ENCODE measurements around the gene KRTAP12-4.
"Not testable (repeated sequence)": the region's sequence is repeated elsewhere in the genome, so short reads cannot be mapped to it uniquely, and the experiment has no call there.

Gene KRTAP12-4

GRCh38 chr21:44650973-44651675 lies 3.3 kb downstream of the KRTAP12-4 start:
- no peak for DNase-seq (ENCODE audit: low read depth)
- TF ChIP-seq CTCF (IDR thresholded peaks at IDR 0.05; ENCODE audit: insufficient read depth, low read depth, low read length, missing control alignments), result no peak
- H3K4me3 ChIP-seq (ENCODE audit: low read depth, low read length), result no peak overlapping the region

GRCh38 chr21:44650265-44650972 lies 4.0 kb downstream of the KRTAP12-4 start:
- no peak for TF ChIP-seq CTCF (IDR thresholded peaks at IDR 0.05; ENCODE audit: insufficient read depth, low read depth, low read length, missing control alignments)

GRCh38 chr21:44649521-44650100 lies 4.8 kb downstream of the KRTAP12-4 start:
- no peak for TF ChIP-seq CTCF (IDR thresholded peaks at IDR 0.05; ENCODE audit: insufficient read depth, low read depth, low read length, missing control alignments)
- DNase-seq (ENCODE audit: low read depth), result no peak
- no peak overlapping the region for H3K4me3 ChIP-seq (ENCODE audit: low read depth, low read length)

More at GRCh38 chr21:44650265-44650972, 4.0 kb downstream of the KRTAP12-4 start:
- DNase-seq (ENCODE audit: low read depth), result no peak
- H3K4me3 ChIP-seq (ENCODE audit: low read depth, low read length), result no peak overlapping the region

GRCh38 chr21:44648557-44649311 lies 5.7 kb downstream of the KRTAP12-4 start:
- no peak for TF ChIP-seq CTCF (IDR thresholded peaks at IDR 0.05; ENCODE audit: insufficient read depth, low read depth, low read length, missing control alignments)

GRCh38 chr21:44647222-44647552 lies 7.3 kb downstream of the KRTAP12-4 start:
- H3K4me3 ChIP-seq (ENCODE audit: low read depth, low read length), result no peak overlapping the region
- DNase-seq (ENCODE audit: low read depth), result no peak
- no peak for TF ChIP-seq CTCF (IDR thresholded peaks at IDR 0.05; ENCODE audit: insufficient read depth, low read depth, low read length, missing control alignments)

More at GRCh38 chr21:44648557-44649311, 5.7 kb downstream of the KRTAP12-4 start:
- no peak for DNase-seq (ENCODE audit: low read depth)
- H3K4me3 ChIP-seq (ENCODE audit: low read depth, low read length), result no peak overlapping the region

- DNase-seq (ENCODE audit: low read depth); H3K4me3 ChIP-seq (ENCODE audit: low read depth, low read length): not testable (repeated sequence)
Measured at GRCh38 chr21:44646366-44647221, 7.9 kb downstream of the KRTAP12-4 start, which contains the start of gene KRTAP10-11. KRTAP10-11 (plus strand) TSS chr21:44646414; CDS start chr21:44646459, 45 bp downstream.
